Progenitor cell of endocrine pancreas (in vitro differentiated cells): ENCODE data around the gene ULBP2. TPM values are rescaled to one million over a fixed set of nuclear protein-coding genes. Genes with fewer than 3 reads are reported as not detected.
"Not testable (repeated sequence)": the region's sequence is repeated elsewhere in the genome, so short reads cannot be mapped to it uniquely, and the experiment has no call there.

ENCODE experiments used
- DNase-seq: peaks from one replicate; pipeline ENCODE4 v3.0.0; 2021; ENCODE audit warnings: low spot score; ENCODE audit not compliant: unreplicated experiment
- H3K27ac Mint-ChIP-seq: 2 replicates; pipeline ENCODE4 v1.8.0; 2021; ENCODE audit warnings: mild to moderate bottlenecking, moderate library complexity, mixed read lengths
- H3K27me3 Mint-ChIP-seq: 2 replicates; pipeline ENCODE4 v1.8.0; 2021; ENCODE audit warnings: mixed read lengths
- H3K36me3 Mint-ChIP-seq: 2 replicates; pipeline ENCODE4 v1.8.0; 2022; ENCODE audit warnings: mixed read lengths; ENCODE audit not compliant: insufficient read depth
- H3K4me1 Mint-ChIP-seq: 2 replicates; pipeline ENCODE4 v1.8.0; 2021; ENCODE audit warnings: low read depth, mixed read lengths
- H3K4me3 Mint-ChIP-seq: 2 replicates; pipeline ENCODE4 v1.8.0; 2021; ENCODE audit warnings: low read depth, mild to moderate bottlenecking, moderate library complexity, mixed read lengths
- H3K9me3 Mint-ChIP-seq: 2 replicates; pipeline ENCODE4 v1.8.0; 2021; ENCODE audit warnings: low read depth, mixed read lengths
- total RNA-seq: library from RNA; stranded (reverse); gene quantifications from 2 replicates; pipeline ENCODE4 v1.2.1, GENCODE V29; 2021
- TF ChIP-seq, protein P1 (sequence below): fragments of 200-600 bp; sonication (generic); IDR thresholded peaks from one replicate; pipeline ENCODE4 v1.5.0; 2021; ENCODE audit warnings: antibody characterized with exemption, mild to moderate bottlenecking; ENCODE audit not compliant: unreplicated experiment

The ULBP2 gene
- total RNA-seq, 1 donor from 2014 or later: not detected

DNA sequence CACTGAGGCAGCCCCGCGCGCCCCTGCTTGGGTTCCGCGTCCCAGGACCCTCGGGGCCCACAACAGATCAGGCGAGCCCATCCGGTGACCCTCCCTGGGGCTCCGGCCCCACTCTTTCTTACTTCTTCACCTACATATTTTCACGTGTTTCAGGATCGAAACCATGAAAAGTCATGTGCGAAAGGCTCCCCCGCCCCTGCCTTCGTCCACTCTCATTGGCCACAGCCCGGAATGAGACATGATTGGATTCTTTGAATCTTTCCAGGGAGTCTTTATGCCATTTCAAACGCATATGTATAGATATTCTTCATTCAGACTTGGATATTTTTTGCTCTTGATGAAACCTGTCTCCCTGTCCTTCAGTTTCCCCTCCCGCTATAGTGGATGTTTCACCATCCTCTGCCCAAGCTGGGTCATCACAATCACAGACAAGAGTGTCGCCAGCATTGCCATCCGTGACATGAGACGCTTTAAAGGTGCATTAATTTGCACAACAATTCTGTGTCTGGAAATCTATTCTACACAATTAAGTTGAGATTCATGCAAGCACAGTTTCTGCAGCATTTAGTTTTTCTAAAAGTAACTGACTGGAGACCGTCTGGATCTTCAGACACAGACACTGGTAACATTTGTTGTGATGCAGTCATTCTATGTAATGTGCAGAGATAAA, 13.3 kb downstream of the ULBP2 start:
- not testable (repeated sequence) for DNase-seq, H3K27ac Mint-ChIP-seq, H3K9me3 Mint-ChIP-seq, H3K4me1 Mint-ChIP-seq, H3K36me3 Mint-ChIP-seq, H3K4me3 Mint-ChIP-seq
- H3K27me3 Mint-ChIP-seq: peaks cover 87% of the 10 kb centered on the region

DNA sequence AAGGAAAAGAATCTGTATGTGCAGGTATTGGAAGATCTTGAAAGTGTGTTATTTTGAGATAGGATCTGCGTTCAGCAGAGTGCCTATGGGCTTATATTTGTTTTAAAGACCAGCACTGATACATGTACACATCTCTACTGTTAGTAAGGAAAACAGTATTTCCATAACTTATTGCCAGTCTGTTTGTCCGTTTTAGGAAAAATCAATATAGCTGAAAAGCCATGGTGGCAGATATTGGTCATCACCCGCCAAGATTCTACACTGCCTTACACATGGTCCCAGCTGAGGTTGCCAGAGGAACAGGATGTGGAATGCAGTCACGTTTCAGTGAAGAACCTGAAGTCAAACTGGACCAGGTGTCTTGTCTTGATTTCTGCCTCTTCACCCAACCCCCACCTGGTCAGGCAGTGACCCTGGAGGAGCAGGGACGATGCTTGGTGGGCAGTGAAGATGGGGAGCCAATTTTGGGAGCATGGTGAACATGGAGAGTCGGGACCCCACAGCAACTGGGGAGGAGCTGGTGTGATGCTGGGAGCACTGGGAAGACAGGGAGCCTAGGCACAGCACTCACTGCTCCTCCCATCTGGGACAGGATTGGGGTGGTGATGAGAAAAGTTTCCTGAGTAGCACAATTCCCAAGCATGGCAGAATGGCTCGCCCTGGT, 14.0 kb downstream of the ULBP2 start:
- Mint-ChIP-seq H3K27ac (peak overlapping the region; percentile 35), H3K27me3 (peaks cover 87% of the 10 kb centered on the region)
- H3K9me3 Mint-ChIP-seq, DNase-seq, H3K36me3 Mint-ChIP-seq, H3K4me3 Mint-ChIP-seq, H3K4me1 Mint-ChIP-seq: not testable (repeated sequence)

DNA sequence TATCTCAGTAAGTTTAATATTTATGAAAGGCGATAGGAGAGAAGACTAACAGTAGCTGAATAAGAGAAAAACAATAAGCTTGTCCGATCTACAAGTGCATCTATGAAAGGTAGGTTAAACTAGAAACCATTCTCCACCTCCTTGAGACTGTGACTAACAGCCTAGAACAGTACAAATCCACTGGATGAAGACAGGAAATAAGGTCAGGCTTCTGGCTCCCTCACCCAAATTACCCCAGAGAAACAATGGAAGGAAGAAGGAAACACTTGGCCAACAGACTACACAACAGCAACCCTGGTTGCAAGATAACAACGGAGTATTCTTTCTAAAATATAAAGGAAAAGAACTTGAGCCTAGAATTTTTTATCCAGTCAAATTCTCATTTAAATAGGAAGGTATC, 16.3 kb downstream of the ULBP2 start:
- not testable (repeated sequence) for H3K4me1 Mint-ChIP-seq, H3K36me3 Mint-ChIP-seq, H3K27ac Mint-ChIP-seq, H3K4me3 Mint-ChIP-seq, H3K9me3 Mint-ChIP-seq, DNase-seq
- H3K27me3 Mint-ChIP-seq: peaks cover 87% of the 10 kb centered on the region

GRCh38 chr6:149959806-149960205, 18.0 kb downstream of the ULBP2 start:
- H3K4me1 Mint-ChIP-seq, H3K27ac Mint-ChIP-seq, H3K36me3 Mint-ChIP-seq, H3K9me3 Mint-ChIP-seq, H3K4me3 Mint-ChIP-seq, DNase-seq: not testable (repeated sequence)
- peaks cover 97% of the 10 kb centered on the region for H3K27me3 Mint-ChIP-seq

GRCh38 chr6:149960488-149960887, 18.7 kb downstream of the ULBP2 start:
- no peak overlapping the region for H3K27ac Mint-ChIP-seq
- no peak overlapping the region for H3K4me3 Mint-ChIP-seq
- DNase-seq: no peak
- H3K9me3 Mint-ChIP-seq: no peaks in the 10 kb centered on the region
- H3K36me3 Mint-ChIP-seq: no peaks in the 10 kb centered on the region
- peaks cover 97% of the 10 kb centered on the region for H3K27me3 Mint-ChIP-seq
- H3K4me1 Mint-ChIP-seq: peaks cover 12% of the 10 kb centered on the region
- TF ChIP-seq, protein P1, sequence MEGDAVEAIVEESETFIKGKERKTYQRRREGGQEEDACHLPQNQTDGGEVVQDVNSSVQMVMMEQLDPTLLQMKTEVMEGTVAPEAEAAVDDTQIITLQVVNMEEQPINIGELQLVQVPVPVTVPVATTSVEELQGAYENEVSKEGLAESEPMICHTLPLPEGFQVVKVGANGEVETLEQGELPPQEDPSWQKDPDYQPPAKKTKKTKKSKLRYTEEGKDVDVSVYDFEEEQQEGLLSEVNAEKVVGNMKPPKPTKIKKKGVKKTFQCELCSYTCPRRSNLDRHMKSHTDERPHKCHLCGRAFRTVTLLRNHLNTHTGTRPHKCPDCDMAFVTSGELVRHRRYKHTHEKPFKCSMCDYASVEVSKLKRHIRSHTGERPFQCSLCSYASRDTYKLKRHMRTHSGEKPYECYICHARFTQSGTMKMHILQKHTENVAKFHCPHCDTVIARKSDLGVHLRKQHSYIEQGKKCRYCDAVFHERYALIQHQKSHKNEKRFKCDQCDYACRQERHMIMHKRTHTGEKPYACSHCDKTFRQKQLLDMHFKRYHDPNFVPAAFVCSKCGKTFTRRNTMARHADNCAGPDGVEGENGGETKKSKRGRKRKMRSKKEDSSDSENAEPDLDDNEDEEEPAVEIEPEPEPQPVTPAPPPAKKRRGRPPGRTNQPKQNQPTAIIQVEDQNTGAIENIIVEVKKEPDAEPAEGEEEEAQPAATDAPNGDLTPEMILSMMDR: no peak

DNA sequence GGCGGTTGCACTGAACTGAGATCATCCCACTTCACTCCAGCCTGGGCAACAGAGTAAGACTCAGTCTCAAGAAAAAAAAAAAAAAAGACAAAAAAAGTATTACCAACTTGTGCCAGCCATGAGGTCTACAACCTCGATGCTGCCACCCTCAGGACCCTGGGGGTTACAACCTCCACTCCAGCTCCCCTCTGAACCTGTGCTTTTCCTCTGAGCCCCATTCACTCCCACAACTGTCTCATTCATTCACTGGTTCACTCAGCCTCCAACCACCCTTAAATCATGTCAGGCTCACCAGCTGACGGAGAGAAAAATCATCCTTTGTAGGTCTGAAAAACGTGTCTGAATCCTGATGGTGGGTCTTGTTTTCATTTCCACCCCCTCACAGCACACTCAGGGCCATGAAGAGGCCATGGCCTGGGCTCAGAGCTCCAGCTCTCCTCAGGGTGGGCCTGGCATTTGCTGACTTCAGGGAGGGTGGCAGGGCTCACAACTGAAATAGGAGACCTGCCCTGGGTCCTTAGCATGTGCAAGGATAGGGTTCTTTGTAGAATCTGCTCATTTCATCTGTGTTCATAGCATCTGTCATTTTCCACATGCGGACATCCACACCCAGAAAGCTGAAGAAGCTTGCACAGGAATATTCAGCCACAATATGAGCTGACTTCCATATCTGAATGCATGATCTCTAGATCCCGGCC, 20.1 kb downstream of the ULBP2 start:
- no peaks in the 10 kb centered on the region for H3K36me3 Mint-ChIP-seq
- H3K4me3 Mint-ChIP-seq: no peak overlapping the region
- no peak for DNase-seq
- H3K27me3 Mint-ChIP-seq: peaks cover 97% of the 10 kb centered on the region
- no peak overlapping the region for H3K27ac Mint-ChIP-seq
- TF ChIP-seq, protein P1: peak; percentile 43
- no peaks in the 10 kb centered on the region for H3K9me3 Mint-ChIP-seq
- peaks cover 12% of the 10 kb centered on the region for H3K4me1 Mint-ChIP-seq

DNA sequence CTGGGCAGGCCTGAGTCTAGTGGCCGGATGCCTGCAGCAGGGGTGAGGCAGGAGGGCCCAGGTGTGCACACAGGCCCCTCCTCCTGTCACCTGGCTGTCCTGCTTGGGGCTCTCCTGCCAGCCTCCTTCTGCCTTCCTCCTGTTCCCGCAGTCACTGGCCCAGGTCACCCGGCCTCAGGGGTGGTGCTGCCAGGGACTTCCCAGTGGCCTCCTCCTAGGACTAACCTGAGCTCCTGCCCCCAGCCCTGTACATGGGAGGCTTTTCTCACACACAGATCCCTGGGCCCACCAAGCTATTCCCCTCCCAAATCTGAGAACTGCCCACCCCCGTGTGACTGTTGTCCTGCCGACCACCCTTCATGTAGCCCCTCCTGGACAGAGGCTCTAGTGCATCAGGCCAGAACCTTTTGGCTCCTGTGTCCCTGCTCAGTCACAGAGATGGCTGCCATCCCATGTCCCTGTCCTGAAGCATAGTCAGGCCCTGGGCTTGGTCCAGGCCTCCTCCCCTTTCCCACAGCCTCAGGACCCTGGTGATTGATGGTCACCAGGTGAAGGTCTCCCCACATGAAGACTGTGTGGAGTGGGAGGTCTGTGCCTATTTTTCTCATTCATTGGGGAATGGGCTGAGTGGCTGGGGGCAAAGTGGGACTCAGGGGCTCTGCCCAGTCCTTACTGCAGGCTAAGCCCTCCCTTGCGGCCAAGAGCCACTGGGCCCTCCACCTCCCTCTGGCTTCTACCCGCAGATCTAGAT, 20.8 kb downstream of the ULBP2 start:
- H3K4me3 Mint-ChIP-seq: peak overlapping the region; percentile 66
- peak overlapping the region; percentile 57 for H3K27ac Mint-ChIP-seq
- TF ChIP-seq, protein P1: no peak
- peaks cover 12% of the 10 kb centered on the region for H3K4me1 Mint-ChIP-seq
- no peaks in the 10 kb centered on the region for H3K9me3 Mint-ChIP-seq
- H3K27me3 Mint-ChIP-seq: peaks cover 97% of the 10 kb centered on the region
- no peak for DNase-seq
- no peaks in the 10 kb centered on the region for H3K36me3 Mint-ChIP-seq
